Activated CD8-positive, alpha-beta memory T cell treated with anti-CD3 and anti-CD28 coated beads for 48 hours (primary cell): ENCODE results near the gene PIK3R5.
"Not testable (repeated sequence)": the region's sequence is repeated elsewhere in the genome, so short reads cannot be mapped to it uniquely, and the experiment has no call there.

Experiments
- DNase-seq, 3 experiments: peaks; one replicate each; pipeline ENCODE4 v3.0.0-alpha.2; 2020; ENCODE audit warnings: low read depth in 2 of 3, low spot score in 2 of 3

Gene PIK3R5

DNA sequence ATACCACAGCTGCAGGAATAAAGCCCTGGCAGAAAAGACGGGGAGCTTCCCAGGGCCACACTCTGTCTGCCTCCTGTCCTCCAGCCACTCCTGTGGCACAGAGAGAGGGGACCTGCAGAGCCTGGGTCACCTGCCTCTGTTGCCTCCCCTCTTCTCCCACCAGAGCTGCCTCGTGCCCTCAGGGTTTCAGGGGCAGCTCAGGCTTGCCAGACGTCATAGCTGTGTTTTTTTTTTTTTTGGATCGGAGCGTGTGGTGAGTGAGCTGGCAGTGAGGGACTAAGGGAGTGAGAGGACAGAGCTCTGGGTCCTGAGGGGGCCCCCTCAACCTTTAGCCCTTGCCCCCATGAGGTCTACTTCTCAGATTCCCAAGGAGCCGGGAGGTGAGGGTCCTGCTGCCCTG, 100.1 kb downstream of the PIK3R5 start:
- no peak for DNase-seq

DNA sequence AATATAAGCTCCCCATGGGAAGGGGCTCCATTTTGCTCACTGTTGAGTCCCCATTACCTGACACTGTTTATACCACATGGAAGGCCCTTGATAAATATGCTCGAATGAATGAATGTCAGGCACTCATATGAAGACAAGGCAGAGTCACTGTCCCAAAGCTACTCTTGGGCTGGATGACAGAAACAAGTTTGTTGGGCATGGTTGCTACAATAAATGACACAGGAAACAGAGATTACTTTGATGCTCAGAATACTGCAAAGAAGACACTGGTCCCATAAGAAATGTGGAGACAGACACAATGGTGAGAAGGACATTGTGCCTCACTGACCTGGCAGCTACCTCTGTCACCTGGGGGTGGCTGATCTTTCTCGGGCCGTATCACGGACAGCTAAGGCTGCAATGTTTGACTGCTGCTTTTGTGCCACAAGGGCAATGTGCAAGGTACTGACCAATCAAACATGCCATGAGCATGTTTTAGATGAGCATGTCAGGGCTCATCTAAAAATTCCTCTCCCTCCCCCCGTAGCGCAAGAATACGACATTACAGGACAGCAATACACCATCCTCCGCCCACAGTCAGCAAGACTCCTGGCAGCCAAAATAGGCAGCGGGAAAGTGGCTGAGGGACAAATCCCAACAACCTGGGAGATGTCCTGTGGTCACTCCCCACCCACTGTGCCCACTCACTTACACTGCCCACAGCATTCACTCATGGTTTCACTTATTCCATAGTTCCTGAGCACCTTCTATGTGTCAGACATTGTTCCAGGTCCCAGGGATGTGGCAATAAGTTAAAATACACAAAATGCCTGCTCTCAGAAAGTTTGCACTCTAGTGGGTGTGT, 103.1 kb downstream of the PIK3R5 start:
- DNase-seq = no peak

DNA sequence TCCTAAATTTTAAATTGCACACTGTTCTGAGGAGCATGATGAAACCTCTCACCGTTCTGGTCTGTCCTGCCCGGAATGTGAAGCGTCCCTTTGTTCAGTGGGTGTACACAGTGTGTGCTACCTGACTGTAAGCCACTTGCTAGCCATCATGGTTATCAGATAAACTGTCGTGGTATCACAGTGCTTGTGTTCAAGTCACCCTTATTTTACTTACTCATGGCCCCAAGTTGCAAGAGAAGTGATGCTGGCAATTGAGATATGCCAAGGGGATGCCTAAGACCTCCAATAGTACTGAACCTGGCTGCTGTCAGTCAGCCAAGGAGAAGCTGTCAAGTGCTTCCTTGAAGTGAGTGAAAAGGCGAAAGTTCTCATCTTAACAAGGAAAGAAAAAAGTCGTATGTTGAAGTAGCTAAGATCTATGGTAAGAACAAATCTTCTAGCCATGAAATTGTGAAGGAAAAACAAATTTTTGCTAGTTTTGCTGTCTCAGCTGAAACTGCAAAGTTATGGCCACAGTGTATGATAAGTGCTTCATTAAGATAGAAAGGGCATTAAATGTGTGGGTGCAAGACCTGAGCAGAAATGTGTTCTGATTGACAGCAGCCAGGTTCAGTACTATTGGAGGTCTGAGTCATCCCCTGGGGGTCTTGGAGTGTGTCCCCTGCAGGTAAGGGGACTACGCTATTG, 103.9 kb downstream of the PIK3R5 start:
- no peak for DNase-seq

DNA sequence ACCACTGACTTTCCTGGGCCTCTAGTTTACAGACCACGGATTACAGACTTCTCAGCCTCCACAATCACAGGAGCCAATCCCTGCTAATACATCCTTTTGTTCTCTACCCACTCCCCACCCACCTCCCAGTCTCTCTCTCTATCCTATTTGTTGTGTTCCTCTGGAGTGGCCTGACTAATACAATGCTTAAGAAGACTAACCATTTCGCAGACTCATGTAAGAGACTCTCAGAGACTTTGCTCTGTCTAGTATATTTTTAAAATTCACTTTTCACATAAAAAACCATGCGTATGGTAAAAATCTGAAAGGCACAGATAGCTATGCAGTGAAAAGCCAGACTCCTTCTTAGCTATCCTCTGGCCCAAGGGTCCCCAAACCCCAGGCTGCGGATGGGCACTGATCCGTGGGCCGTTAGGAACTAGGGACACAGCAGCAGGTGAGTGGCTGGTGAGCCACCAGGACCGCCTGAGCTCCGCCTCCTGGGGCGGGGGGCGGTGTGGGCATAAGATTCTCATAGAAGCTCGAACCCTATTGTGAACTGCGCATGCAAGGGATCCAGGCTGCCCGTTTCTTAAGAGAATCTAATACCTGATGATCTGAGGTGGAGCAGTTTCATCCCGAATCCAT, 105.6 kb downstream of the PIK3R5 start:
- no peak for DNase-seq

DNA sequence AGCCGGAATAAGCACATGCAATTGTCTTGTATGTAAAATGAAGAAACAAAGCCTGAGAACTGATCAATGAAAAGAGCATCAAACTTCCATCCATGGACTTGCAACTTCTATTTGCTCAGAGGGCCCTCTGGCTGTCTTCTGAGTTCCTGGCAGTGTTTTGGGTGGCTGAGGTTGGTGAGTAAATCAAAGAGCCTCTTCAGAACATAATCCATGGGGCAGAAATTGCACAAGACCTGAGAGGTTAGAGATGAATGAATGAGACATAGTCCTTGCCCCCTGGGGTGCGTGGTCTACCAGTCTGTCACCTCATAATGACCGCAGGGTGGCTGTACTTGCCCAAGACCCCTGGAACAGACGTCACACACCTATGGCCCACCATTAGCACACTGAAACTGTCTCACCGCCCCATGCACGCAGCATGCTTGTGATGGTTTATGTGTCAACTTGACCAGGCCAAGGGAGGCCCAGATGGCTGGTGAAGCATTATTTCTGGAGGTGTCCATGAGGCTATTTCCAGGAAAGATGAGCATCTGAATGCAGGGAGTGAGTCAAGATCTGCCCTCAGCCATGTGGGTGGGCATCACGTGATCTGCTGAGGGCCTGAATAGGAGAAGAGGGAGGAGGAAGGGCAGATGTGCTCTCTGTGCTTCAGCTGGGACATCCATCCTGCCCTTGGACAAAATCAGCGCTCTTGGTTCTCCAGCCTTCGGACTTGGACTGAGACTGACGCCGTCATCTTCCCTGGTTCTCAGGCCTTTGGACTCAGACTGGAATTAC, 106.3 kb downstream of the PIK3R5 start:
- peak in 1 of 3 experiments; percentile 30 for DNase-seq

DNA sequence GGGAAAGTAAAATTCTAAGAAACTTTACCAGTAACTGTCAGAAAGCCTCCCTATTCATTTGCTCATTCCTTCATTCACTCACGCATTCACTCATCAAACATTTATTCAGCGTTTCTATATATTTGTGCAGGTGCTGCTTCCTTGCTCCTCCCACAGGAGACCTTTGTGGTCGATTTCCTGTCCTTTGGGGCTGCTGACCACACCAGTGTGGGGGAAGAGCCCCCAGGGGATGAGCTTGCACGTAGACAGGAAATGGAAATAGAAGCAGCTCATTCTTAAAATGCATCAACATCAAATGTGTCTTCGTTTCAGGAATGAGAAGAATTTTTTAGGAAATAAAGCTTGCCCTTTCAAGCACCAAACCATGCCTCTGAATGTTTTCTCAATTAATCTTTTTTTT, 107.6 kb downstream of the PIK3R5 start:
- peak in 1 of 3 experiments; percentile 23 for DNase-seq

DNA sequence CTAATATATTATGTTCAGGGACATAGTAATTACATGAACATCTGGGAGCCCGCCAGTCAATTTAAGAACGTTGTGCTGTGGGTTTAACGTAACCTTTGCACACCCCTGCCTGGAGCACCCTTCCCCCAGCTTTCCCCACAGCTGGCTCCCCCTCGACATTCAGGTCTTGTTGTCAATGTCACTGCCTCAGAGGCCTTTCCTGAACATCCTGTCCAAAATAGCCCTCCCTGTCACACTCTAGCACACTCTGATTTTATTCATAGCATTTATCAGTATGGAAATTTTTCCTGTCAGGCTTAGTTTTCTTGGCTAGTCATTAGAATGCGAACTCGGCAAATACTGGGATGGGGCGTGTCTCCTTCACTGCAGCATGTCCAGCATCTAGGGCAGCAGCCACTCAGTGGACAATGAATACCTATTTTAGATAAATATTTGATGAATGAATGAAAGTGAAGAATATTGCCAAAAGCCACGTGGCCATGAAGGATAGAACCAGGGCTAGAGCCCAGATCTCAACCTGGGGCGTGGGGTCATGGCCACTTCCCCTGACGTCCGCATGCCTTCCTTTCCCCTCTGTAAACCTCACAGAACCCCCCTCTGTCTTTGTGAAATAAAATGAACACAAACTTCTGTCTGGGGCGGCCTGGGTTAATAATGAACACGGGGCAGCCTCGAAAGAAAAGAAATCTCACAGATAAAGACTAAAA, 108.5 kb downstream of the PIK3R5 start:
- DNase-seq = no peak

DNA sequence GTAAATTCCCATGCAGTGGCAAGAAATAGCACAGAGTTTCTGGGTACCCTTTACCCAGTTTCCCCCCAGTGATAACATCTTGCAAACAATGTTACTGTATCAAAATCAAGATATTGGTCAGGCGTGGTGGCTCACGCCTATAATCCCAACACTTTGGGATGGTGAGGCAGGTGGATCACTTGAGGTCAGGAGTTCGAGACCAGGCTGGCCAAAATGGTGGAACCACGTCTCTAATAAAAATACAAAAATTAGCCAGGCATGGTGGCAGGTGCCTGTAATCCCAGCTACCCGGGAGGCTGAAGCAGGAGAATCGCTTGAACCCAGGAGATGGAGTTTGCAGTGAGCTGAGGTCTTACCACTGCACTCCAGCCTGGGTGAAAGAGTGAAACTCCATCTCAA, 109.3 kb downstream of the PIK3R5 start:
- not testable (repeated sequence) for DNase-seq

DNA sequence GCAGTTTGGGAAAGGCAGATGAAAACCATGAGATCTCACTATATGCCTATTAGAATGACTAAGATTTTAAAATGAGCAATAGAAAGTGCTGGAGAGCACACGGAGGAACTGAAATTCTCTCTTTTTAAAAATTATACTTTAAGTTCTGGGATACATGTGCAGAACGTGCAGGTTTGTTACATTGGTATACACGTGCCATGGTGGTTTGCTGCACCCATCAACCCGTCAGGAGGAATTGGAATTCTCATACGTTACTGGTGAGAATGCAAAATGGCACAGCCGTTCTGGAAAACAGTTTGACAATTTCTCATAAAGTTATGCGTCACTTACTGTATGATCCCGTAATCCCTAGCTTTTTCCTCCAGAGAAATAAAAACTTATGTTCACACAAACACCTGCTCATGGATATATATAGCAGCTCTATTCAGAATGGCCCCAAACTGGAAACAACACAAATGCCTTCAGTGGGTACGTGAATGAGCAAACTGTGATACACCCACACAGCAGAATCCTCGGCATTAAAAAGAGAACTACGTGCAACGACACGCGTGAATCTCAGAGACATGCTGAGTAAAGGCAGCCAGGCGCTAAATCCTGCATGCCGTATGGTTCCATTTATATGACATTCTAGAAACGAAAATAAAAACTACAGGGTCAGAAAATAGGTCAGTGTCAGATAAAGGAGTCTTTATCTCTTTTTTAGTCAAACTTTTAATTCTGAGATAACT, 109.9 kb downstream of the PIK3R5 start:
- DNase-seq = no peak

DNA sequence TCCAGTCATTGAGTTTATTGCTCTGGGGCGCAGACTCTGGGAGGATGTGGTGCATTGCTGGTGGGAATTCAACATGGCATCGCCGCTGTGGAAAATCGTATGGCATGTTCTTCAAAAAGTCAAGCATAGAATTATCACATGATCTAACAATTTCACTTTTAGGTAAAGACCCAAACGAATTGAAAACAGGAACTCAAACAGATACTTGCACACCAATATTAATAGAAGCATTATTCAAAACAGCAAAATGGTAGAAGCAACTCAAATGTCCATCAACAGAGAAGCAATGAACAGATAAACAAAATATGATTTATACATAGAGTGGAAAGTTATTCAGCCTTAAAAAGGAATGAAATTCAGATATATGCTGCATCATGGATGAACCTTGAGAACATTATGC, 113.9 kb downstream of the PIK3R5 start:
- no peak for DNase-seq

DNA sequence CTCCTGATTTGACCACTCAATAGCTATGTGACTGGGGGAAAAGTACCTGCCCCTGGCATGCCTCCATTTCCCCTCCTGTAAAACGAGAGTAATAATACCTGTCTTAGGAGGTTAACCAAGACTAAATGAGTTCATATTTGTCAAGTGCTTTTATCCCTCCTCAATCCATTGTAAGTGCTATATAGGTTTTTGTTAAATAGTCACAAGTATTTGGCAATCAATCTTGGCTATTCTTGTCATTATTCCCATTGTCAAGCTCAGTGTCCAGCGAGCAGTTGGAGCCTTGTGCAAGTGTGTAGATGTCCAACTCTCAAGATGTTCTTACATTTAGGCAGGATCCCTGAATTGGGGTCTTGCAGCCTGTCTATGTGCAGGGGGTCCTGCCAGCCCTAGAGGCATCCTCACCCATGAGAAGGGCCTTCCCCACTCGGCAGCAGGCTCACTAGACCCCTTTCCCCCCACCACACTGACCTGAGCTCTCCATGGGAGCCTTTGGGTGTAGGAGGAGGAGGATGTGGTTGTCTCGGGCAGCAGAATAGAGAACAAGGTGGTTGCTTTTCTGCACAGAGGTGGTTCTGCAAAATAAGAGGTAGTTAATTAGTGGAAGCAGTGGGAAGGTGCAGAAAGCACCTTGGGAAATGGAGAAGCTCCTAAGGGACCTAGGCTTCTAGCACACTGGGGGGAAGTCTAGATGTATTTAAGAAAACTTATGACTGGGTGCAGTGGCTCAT, 116.0 kb downstream of the PIK3R5 start:
- no peak for DNase-seq

DNA sequence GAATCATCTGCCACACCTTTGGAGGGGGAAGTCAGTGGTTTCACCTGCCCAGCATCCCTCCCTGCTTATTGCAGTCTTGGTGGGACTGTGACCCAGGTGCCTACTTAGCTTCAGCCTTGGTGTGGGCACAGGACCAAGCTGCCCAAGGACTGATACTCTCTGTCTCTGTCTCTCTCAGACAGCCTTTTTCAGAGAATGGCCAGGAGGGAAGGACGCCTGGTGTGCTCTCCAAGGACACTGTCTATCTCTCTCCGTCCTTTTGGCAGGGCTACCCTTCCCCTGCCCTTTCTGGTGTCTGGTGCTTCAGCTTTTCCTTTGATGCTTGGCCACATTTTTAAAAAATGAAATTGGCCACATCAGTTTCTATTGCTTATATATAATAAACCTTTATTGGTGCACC, 117.6 kb downstream of the PIK3R5 start:
- no peak for DNase-seq

DNA sequence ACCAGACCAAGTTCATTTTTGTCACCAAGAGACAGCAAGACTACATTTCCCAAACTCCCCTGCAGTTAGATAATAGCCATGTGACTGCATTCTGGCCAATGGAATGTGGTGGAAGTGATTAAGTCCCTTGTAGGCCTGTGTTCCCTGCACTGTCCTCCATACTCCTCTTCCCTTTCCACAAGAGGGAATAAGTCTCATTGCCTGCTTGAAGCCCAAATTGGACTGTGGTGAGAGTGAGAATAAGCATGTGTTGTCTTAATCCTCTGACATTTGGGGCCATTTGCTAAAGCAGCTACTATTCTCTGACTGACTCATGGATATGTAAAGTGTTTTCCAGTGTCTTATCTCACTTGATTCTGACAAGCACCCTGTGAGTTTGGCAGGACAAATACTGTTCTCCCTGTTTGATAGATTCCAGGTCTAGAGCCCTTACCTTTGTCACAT, 118.7 kb downstream of the PIK3R5 start:
- DNase-seq = no peak

DNA sequence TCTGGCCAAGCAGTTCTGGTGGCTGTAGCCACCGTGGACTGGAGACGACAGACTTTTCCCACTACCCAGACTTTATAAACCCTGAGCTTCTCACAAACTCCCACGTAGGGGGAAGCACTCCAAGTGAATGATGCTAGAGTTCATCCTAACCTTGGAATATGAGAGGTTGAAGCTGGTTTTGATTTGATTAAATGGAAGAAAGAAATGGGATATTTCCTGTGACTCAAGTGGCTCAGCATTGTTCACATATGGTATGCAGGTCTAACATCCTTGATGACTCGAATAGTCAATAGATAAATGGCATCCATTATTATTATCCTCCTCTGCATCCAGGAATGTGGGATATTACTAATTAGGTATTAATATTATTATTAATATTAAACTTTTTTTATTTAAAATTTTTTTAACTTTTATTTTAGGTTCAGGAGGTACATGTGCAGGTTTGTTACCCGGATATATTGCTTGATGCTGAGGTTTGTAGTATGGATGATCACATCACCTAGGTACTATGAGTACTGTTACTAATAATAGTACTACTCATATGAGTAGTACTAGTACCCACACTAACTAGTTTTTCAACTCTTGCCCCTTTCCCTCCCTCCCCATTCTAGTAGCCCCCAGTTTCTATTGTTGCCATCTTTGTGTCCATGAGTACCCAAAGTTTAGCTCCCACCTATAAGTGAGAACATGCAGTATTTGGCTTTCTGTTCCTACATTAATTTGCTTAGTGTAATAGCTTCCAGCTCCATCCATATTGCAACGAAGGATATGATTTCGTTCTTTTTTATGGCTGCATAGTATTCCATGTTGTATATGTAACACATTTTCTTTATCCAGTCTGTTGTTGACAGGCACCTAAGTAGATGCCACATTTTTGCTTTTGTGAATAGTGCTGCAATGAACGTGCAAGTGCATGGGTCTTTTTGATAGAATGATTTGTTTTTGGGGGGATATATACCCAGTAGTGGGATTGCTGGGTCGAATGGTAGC, 121.0 kb downstream of the PIK3R5 start:
- no peak for DNase-seq

DNA sequence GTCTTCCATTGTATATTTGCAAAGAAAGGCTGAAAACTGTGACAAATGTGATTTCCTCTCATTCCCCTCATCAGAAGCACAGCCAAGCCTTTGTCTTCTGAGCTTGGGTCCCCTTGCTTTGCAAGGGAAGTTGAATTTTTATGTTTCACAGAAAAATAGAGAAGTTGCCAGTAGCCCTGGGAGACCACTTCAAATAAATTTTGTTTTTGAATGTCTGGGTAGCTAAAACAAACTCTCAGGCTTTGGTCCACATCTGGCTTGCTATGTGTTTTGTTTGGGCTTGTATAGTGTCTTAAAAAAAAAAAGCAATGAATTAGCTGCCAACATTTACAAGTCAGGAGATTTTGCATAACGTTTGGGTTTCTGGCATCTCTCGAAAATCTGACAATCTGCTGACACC, 122.2 kb downstream of the PIK3R5 start:
- no peak for DNase-seq

DNA sequence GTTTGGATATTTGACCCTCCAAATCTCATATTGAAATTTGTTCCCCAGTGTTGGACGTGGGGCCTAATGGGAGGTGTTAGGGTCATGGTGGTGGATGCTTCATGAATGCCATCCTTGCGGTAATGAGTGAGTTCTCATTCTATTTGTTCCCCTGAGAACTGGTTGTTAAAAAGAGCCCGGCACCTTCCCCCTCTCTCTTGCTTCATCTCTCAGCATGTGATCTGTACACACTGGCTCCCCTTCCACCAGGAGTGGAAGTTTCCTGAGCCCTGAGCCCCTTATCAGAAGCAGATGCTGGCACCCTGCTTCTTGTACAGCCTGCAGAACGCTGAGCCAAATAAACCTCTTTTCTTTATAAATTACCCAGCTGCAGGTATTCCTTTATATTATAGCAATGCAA, 123.7 kb downstream of the PIK3R5 start:
- no peak for DNase-seq

DNA sequence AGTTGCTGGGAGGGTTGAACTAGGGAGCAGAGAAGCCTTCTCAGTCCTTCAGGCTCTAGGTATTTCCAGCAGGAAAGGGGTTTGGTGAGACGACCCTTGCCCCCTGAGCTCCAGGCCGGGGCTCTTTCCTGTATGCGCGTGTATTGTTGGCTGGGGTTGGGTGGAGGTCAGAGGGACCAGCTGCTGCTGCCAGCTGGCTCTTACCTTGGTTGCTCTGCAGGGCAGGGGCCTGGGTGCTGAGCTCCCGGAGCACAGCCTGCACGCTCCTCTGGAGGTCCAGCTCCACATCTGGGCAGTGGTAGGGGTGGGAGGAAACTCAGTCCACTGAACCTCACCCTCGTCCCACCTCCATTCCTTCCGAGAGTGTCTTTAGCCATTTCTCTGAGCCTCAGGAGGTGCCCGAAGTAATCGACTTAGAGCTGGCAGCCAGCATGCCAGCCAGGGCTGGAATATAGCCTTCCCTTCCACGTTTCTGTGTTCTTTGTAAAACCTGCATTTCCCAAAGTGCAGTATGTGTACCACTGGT, 126.0 kb downstream of the PIK3R5 start:
- DNase-seq = no peak

DNA sequence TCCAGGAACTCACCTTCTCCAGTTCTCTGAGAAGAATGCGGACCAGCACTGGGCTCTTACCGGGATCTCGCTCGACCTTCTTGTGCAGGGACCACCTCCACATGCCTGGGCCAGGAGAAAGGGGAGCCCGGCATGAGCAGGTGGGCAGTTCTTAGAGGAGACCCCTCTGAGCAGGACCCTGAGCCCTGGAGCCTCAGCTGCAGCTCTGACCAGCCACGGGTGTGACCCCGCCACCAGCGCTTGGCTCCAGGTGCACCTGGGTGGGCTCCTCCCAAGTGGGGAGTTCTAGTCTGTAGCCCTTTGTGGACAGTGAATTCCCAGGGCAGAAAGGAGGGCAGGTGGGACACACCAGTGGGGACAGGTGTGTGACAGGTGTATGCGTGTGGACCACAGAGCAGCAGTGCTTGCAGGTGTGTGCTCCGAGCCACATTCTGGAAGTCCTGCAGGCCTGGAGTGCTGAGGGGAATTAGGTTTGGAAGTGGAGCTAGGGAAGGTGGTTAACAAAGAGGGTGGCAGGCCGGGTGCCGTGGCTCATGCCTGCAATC, 126.9 kb downstream of the PIK3R5 start:
- DNase-seq = no peak
